Transverse colon (tissue), 4 donors: Measurements from ENCODE around the gene NSD2. TPM values are rescaled to one million over a fixed set of nuclear protein-coding genes. Genes with fewer than 3 reads are reported as not detected.
"Not testable (repeated sequence)": the region's sequence is repeated elsewhere in the genome, so short reads cannot be mapped to it uniquely, and the experiment has no call there.

Experiments
- DNase-seq: peaks from one replicate; pipeline ENCODE4 v3.0.0-alpha.2; 2019
- H3K27ac ChIP-seq, 4 donors: fragments of 200-600 bp; sonication (generic); 2 replicates each; pipeline ENCODE4 v1.5.1; 2016 to 2018; ENCODE audit warnings: inconsistent platforms in 4 of 4
- H3K27me3 ChIP-seq: fragments of 200-600 bp; sonication (generic); 2 replicates; pipeline ENCODE4 v1.5.1; 2017; ENCODE audit warnings: inconsistent platforms
- H3K36me3 ChIP-seq, 4 donors: fragments of 200-600 bp; sonication (generic); 2 replicates each; pipeline ENCODE4 v1.5.1; 2017 to 2019; ENCODE audit warnings: inconsistent platforms in 4 of 4
- H3K4me1 ChIP-seq, 4 donors: fragments of 200-600 bp; sonication (generic); 2 replicates each; pipeline ENCODE4 v1.5.1; 2017 to 2020; ENCODE audit warnings: inconsistent platforms in 4 of 4
- H3K4me3 ChIP-seq, 4 donors: fragments of 200-600 bp; sonication (generic); 1 replicate in 1 of 4; 2 replicates in 3 of 4; pipeline versions ENCODE4 v1.5.1 to v1.6.1; 2017 to 2019; ENCODE audit warnings: inconsistent platforms in 4 of 4
- H3K9me3 ChIP-seq, 2 donors: fragments of 200-600 bp; sonication (generic); 2 replicates each; pipeline ENCODE4 v1.5.1; 2017 to 2019; ENCODE audit warnings: inconsistent platforms in 2 of 2
- CTCF ChIP-seq, 5 experiments: fragments of 200-600 bp in 3 of 5; fragments of 450-650 bp in 2 of 5; sonication (generic) in 3 of 5; IDR thresholded peaks; 1 replicate in 2 of 5; 2 replicates in 3 of 5; pipeline ENCODE4 v1.5.1; 2016 to 2017; ENCODE audit warnings: antibody characterized with exemption in 5 of 5, inconsistent platforms in 3 of 5, mild to moderate bottlenecking in 2 of 5, moderate library complexity in 1 of 5
- EP300 ChIP-seq: sonication (generic); formaldehyde crosslinking; IDR thresholded peaks from one replicate; pipeline ENCODE4 v1.6.1; 2017; ENCODE audit warnings: antibody characterized with exemption, low read depth
- POLR2A ChIP-seq: fragments of 450-650 bp; IDR thresholded peaks from one replicate; pipeline ENCODE4 v1.6.1; 2016; ENCODE audit warnings: antibody characterized with exemption, mild to moderate bottlenecking, moderate library complexity
- POLR2AphosphoS5 ChIP-seq, 3 donors: sonication (generic); formaldehyde crosslinking; IDR thresholded peaks; one replicate each; pipeline ENCODE4 v1.6.1; 2016; ENCODE audit warnings: antibody characterized with exemption in 3 of 3
- WGBS, 2 donors: methylation state at CpG; one replicate each; pipeline ENCODE4 v1.1.5; 2018; ENCODE audit warnings: low coverage in 1 of 2; 5-methylcytosine and 5-hydroxymethylcytosine counted together
- in situ Hi-C, 4 donors: fragments of 200-750 bp; cut with MboI; loops; one replicate each; pipeline versions ENCODE4 v1.15.0 to v1.15.1; 2017; ENCODE audit warnings: low sequenced_read_pairs in 3 of 4, low pct_ligation_motif_present in 1 of 4, low pct_unique_long_range_greater_than_20kb in 1 of 4
- intact Hi-C: fragments of 100-400 bp; cut with DNase I; formaldehyde crosslinking; loops from one replicate; pipeline ENCODE4 v1.15.1; 2023; ENCODE audit warnings: low total_unique reads
- total RNA-seq, 4 donors: library from RNA; depleted of rRNA; stranded (reverse); fragments of >200 nt; gene quantifications; one replicate each; pipeline ENCODE4 v1.1.0, GENCODE V29; 2016

Gene NSD2
- total RNA-seq, 4 donors from 2014 or later = 78.4 to 591 (median 158) TPM

- peaks cover 0 to 38% (median 10%) of the 10 kb centered on the region in 4 donors for H3K36me3 ChIP-seq
- H3K9me3 ChIP-seq = no peaks in the 10 kb centered on the region
- intact Hi-C loops (no loop called here), in situ Hi-C loops (no loop called here)
- H3K4me1 ChIP-seq = peaks cover 0 to 9% (median 4%) of the 10 kb centered on the region in 4 donors
- H3K27me3 ChIP-seq = no peaks in the 10 kb centered on the region
- WGBS, 2 donors = 95% methylated on average over 13 of the region's 13 CpGs; no CpG with 5 or more reads in 1 of the 2 donors
- no peak overlapping the region for H3K27ac ChIP-seq
- TF ChIP-seq POLR2AphosphoS5 (IDR thresholded peaks at IDR 0.05) = no peak
- no peak for TF ChIP-seq CTCF (IDR thresholded peaks at IDR 0.05)
- TF ChIP-seq EP300 = no peak
- TF ChIP-seq POLR2A = no peak
- no peak for DNase-seq
- H3K4me3 ChIP-seq = no peak overlapping the region
Measured at GRCh38 chr4:1842339-1842895, 28.8 kb upstream of the NSD2 start.

DNA sequence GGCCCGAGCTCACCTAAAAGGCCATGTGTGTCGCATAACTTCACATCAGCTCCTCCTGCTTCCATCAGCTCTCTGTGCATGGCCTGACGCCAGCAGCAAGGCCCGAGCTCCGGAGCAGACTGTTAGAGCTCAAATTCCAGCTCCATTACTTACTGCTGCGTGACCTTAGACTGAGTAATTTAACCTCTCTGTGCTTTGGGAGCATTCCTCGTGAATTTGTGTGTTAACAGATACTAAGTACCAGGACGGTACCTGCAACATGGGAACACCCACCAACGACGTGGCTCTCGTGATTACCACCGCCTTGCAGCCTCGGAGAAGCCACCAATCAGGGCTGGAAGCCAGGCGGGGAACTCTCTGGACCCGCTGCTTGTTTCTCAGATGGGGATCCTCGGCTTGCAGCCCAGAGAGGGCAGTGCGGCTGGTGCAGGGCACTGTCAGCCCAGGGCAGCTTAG is 28.2 kb upstream of the NSD2 start:
- no peak for TF ChIP-seq POLR2A
- no peak for TF ChIP-seq POLR2AphosphoS5 (IDR thresholded peaks at IDR 0.05)
- no peak for TF ChIP-seq CTCF (IDR thresholded peaks at IDR 0.05)
- TF ChIP-seq EP300 = no peak
- Histone ChIP-seq H3K4me3 (no peak overlapping the region), H3K9me3 (no peaks in the 10 kb centered on the region), H3K36me3 (peaks cover 0 to 39% (median 9%) of the 10 kb centered on the region in 4 donors), H3K27ac (no peak overlapping the region), H3K27me3 (no peaks in the 10 kb centered on the region), H3K4me1 (peaks cover 0 to 9% (median 4%) of the 10 kb centered on the region in 4 donors)
- intact Hi-C loops (no loop called here), in situ Hi-C loops (no loop called here)
- DNase-seq = no peak
- 92% methylated on average over 17 of the region's 17 CpGs; no CpG with 5 or more reads in 1 of the 2 donors for WGBS, 2 donors

GRCh38 chr4:1843852-1844251 is 27.3 kb upstream of the NSD2 start:
- intact Hi-C loops = no loop called here
- TF ChIP-seq EP300 = no peak
- no peak for TF ChIP-seq CTCF (IDR thresholded peaks at IDR 0.05)
- TF ChIP-seq POLR2AphosphoS5 (IDR thresholded peaks at IDR 0.05) = no peak
- TF ChIP-seq POLR2A = no peak
- Histone ChIP-seq H3K27me3 (no peaks in the 10 kb centered on the region), H3K27ac (no peak overlapping the region), H3K36me3 (peaks cover 0 to 32% (median 4%) of the 10 kb centered on the region in 4 donors), H3K9me3 (no peaks in the 10 kb centered on the region), H3K4me1 (peaks cover 0 to 9% (median 2%) of the 10 kb centered on the region in 4 donors), H3K4me3 (no peak overlapping the region)
- 81% methylated on average over 10 of the region's 10 CpGs; no CpG with 5 or more reads in 1 of the 2 donors for WGBS, 2 donors
- in situ Hi-C loops = no loop called here
- no peak for DNase-seq

GRCh38 chr4:1844618-1845017 is 26.6 kb upstream of the NSD2 start:
- in situ Hi-C loops, H3K4me3 ChIP-seq, DNase-seq, H3K9me3 ChIP-seq, H3K27me3 ChIP-seq, H3K4me1 ChIP-seq, intact Hi-C loops, H3K27ac ChIP-seq: not testable (repeated sequence)
- peaks cover 0 to 32% (median 2%) of the 10 kb centered on the region in 4 donors for H3K36me3 ChIP-seq
- 96 to 100% methylated on average over 2 to 10 of the region's 10 CpGs for WGBS, 2 donors

DNA sequence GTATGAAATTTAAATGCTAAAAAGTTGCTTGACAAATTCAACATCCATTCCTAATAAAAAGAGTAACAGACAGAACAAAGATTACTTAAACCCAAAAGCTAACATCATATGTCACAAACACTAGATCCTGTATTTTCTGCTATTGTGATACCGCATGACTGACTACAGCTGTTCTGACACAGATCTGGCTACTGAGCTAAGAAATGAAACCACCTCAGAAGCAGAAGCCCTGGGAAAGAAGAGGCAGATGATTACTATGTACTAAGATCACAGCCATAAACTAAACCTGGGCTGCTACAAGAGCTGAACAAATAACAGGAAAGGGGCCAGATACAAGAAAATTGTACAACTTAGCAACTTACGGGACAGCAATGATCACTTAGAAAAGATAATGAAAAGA is 24.6 kb upstream of the NSD2 start:
- in situ Hi-C loops = no loop called here
- Histone ChIP-seq H3K9me3 (no peaks in the 10 kb centered on the region), H3K27me3 (no peaks in the 10 kb centered on the region), H3K4me1 (peaks cover under 1 to 16% (median 10%) of the 10 kb centered on the region in 4 donors), H3K4me3 (no peak overlapping the region), H3K27ac (no peak overlapping the region), H3K36me3 (peaks cover 0 to 23% (median 0%) of the 10 kb centered on the region in 4 donors)
- intact Hi-C loops = no loop called here
- TF ChIP-seq POLR2A (no peak), POLR2AphosphoS5 (IDR thresholded peaks at IDR 0.05) (no peak), CTCF (IDR thresholded peaks at IDR 0.05) (no peak), EP300 (no peak)
- WGBS, 2 donors = 95 to 100% methylated on average over 2 of the region's 2 CpGs
- no peak for DNase-seq
